HG02884 (cell line): ENCODE measurements around the gene HSD17B4.
A peak's percentile ranks its signal among the peaks of the same experiment; 100 is the strongest.
"Not testable (repeated sequence)": the region's sequence is repeated elsewhere in the genome, so short reads cannot be mapped to it uniquely, and the experiment has no call there.

ENCODE experiments used
- ATAC-seq: cut with Tn5 transposase; IDR thresholded peaks from one replicate; pipeline ENCODE4 v1.9.1; 2021; ENCODE audit warnings: mild to moderate bottlenecking, moderate library complexity; ENCODE audit not compliant: unreplicated experiment

Gene HSD17B4, protein sequence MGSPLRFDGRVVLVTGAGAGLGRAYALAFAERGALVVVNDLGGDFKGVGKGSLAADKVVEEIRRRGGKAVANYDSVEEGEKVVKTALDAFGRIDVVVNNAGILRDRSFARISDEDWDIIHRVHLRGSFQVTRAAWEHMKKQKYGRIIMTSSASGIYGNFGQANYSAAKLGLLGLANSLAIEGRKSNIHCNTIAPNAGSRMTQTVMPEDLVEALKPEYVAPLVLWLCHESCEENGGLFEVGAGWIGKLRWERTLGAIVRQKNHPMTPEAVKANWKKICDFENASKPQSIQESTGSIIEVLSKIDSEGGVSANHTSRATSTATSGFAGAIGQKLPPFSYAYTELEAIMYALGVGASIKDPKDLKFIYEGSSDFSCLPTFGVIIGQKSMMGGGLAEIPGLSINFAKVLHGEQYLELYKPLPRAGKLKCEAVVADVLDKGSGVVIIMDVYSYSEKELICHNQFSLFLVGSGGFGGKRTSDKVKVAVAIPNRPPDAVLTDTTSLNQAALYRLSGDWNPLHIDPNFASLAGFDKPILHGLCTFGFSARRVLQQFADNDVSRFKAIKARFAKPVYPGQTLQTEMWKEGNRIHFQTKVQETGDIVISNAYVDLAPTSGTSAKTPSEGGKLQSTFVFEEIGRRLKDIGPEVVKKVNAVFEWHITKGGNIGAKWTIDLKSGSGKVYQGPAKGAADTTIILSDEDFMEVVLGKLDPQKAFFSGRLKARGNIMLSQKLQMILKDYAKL

DNA sequence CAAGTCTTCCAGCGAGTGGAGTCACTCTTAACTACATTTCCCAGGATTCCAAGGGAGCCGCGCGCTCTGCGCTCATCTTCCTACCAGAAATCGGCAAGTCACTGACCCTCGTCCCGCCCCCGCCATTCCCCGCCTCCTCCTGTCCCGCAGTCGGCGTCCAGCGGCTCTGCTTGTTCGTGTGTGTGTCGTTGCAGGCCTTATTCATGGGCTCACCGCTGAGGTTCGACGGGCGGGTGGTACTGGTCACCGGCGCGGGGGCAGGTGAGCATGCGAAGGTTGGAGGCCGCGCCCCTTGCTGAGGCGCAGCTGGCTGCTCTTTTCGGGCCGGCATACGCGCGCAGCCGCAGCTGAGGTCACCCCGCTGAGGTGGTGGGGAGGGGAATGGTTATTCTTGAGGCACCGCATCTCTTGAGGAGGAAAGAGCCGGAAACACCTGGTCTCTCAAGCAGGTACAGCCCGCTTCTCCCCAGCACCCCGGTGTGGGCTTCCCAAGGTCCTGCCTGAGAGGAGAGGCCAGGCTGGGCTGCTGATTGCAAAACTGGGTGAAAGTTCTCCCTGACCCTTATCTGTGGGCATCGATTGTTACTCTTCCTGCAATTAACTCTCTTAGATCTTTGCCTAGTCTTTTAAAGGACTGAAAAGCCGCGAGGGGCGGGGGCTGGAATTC is at the start of gene HSD17B4:
TSS of gene HSD17B4 (plus strand) at position 125 of the 667 bp plus-strand sequence. CDS start at position 204, 79 bp downstream.
- ATAC-seq, result peak; percentile 96

DNA sequence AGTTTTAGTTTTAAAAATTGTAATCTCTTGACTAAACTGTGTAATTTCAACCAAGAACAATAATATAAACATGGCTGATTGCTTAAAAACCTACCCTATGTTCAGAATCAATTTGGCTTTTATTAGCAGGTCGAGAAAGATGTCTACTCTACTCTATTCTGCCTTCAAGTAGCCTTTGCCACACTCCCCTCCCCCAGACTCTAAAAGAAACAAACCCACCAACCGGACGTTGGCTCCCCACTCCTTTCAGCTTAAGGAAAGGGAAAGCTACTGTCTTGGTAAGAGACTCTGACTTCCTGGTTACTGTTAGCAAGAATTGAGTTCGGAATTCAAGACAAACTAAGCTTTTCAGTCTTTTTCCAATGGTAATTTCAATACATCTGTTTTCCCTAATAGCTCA is 49.7 kb upstream of the HSD17B4 start:
- no peak for ATAC-seq

DNA sequence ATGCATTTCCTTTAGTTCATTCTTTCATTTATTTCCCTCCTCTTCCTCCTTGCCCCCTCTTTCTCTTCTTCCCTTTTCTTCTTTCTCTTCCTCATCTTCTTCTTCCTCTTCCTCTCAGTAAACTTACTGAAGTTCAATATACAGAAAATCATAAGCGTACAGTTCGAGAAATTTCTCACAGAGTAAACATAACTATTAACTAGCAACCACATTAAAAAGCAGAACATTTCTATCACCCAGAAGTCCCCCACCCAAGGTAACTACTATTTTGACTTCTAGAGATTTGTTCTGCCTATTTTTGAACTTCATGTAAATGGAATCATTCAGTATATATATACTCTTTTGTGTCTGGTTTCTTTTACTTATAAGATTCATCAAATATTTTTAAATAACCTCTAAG is 48.3 kb upstream of the HSD17B4 start:
- ATAC-seq, result no peak

DNA sequence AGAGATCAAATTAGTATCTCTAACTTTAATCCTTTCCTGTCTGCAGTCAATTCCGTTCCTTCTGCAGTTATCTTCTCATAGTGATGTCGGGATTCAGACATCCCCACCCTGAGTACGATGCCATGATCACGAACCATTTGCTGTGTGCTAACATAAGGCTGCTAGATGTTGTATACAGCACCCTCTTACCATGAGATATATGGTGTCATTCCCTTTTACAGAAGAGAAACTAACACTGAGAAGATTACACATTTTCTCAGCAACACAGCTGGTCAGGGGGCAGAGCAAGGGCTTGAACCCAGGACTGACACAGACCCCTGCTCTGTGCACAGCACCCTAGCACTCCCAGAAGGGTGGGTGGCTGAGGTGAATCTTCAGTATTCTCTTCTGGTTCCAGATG is 46.9 kb upstream of the HSD17B4 start:
- ATAC-seq, result no peak

DNA sequence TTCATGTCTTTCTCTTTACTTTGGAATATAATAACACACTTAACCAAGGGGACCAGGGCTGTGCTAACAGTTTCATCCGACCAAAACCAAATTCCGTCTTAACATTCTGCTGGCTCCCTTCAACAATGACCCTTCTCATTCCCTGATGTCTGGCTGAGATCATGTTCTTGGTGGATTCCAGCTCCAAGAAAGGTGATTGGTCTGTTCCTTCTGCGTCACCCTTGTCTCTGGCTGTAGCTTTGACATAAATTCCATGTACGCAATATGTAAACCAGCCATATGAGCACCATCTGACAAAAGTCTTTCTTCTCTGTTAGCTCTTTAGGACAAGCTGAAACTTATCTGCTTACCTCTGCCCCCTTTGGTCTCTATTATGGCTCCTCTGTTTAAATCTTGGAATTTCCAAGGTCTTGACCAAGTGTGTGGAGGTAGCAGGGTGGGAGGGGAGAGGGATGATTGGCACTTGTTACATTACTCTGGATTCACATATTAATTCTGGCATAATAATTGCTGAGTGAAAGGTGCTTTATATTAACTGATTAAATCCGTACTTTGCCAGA is 45.7 kb upstream of the HSD17B4 start:
- ATAC-seq, result no peak

DNA sequence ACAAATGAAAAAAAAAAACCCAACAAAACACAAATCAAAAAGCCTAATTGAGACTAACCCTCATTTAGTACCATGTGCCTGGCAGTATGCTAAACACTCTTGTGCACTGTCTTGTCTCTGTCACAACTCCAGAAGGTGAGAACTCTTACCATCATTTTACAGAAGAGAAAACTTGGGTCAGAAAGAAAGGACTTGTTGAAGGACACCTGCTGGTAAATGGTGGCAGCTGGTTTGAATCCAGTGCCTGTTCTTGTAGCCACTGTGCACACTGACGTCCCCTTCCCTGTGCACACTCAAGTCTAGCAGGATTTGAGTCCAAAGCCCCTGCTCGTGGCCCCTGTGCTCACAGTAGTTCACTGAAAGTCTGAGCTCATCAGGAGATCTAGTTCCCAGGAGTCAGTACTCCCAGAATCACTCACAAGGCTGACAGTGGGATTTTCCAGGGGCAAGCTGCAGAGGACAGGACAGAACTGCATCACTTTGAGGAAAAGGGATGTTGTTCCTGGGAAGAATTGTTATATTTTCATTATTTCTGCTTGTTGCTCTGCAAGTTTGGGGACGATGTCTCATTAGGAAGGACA is 43.0 kb upstream of the HSD17B4 start:
- peak; percentile 39 for ATAC-seq

DNA sequence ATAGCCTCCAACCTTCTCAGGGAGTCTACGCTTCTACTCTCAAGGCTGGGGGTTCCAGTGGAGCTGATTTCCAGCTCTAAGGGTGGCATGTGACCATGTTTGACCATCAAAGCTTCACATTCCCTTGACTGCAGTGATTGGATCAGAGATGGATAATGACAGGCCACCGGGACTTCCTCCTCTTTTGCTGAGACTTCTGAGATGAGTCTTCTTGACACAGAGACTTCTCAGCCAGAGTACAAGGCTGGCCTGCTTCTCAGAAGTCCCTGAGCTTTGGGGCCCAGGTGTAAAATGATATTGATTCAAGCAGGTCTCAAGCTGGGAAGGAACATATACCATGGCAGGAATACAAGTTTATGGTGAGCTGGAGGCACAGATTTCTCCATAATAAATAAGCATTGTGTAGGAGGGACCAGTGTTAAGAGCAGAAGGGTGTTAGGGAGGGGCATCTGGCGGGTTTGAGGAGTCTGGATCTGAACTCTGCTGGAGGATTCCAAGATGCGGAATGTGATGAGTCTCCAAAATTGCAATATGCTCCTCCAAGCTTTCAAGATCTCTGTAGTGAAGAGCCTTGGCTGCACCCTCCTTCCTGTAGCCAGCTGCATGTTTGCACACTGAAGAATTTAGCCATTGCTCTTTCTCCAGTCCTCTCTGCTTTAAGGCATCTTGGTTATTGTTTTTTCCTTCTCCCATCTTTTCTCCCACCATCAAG is 41.7 kb upstream of the HSD17B4 start:
- peak; percentile 56 for ATAC-seq

DNA sequence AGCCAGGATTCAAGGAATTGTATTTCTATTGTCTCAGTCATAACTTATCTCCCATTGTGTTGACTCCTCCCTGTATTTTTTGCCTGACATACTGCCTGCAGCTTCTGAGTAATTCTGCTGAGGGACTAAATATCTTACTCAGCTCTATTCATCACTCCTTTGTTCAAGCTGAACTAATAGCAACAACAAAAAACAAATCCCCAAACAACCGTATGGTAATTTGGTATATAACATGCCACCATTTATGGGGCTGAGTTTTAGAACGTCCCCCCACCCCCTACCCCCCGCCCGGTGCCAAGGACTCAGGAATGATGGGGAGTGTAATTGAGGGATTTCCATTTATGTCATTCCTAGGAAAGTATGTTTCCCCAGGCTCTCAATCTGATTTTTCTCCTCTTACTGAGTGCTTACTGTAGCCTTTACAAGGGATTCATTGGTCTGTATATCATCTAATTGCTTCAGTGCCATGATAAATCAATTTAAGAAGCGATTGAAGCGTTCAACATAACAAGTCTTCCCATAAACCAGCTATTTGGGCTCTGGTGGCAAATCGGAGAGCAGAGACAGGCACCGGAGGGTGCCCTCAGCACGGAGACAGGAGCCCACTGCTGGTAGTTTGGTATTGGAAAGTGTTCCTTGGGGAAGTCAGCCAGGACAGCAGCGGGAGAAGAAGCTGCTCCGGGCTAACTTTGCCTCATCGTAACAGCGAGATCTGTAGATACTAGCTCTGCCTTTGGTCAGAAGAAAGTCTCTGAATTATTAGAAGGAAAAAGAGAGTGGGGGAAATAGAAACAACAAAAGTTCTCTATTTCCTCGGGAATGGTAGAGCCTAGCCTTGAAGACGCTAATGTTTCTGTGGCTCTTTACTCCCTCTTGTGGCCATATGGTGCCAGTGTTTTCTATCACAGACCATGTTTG is 40.7 kb upstream of the HSD17B4 start:
- peak; percentile 56 for ATAC-seq

DNA sequence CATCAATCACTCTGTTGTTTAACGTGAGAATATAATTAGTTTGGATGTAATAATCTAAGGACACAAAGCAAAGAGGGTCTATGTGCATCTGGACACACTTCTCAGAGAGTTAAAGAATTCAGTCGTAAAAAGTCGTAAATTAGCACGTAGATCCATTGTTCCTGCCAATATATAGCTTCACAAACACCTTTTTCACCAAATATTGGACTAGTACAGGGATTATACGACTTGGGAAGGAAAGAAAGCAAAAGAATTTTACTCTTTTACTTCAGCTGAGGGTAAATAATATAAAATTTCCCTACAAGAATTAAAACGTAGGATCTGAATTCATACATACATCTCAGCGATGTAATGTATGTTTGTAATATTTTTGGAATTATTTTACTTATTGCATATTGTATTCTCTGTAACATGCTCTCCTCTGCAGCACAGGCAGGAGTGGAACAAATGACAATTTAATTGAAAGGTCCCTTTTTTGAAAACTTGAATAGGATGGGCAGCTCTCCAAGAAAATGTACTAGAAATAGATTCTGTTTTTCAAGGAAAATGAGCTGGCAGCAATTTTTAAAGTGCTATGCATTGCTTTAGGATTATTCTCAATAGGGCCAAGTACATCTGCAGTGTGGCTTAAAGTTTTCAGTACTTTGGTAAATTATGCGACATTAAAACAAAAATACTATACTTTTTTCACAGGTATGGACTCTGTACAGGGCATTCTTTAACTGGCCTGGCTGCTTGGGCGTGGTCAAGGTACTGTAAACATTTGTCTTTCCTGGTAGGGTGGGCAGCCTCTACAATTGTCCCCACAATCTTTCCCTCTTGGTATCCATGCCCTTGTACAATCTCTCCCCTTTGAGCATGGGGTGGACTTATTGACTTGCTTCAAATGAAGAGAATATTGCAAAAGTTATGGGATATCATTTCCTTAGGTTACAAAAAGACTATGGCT is 39.7 kb upstream of the HSD17B4 start:
- ATAC-seq, result no peak

DNA sequence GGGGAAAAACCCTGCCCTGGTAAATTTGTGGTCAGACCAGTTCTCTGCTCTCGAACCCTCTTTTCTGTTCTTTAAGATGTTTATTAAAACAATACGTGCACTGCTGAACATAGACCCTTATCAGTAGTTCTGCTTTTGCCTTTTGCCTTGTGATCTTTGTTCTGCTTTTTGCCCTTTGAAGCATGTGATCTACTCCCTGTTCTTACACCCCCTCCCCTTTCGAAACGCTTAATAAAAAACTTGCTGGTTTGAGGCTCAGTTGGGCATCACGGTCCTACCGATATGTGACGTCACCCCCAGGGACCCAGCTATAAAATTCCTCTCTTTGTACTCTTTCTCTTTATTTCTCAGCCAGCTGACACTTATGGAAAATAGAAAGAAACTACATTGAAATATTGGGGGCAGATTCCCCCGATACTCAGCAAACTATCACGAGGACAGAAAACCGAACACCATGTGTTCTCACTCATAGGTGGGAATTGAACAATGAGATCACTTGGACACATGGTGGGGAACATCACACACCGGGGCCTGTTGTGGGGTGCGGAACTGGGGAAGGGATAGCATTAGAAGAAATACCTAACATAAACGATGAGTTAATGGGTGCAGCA is 38.1 kb upstream of the HSD17B4 start:
- ATAC-seq, result not testable (repeated sequence)

DNA sequence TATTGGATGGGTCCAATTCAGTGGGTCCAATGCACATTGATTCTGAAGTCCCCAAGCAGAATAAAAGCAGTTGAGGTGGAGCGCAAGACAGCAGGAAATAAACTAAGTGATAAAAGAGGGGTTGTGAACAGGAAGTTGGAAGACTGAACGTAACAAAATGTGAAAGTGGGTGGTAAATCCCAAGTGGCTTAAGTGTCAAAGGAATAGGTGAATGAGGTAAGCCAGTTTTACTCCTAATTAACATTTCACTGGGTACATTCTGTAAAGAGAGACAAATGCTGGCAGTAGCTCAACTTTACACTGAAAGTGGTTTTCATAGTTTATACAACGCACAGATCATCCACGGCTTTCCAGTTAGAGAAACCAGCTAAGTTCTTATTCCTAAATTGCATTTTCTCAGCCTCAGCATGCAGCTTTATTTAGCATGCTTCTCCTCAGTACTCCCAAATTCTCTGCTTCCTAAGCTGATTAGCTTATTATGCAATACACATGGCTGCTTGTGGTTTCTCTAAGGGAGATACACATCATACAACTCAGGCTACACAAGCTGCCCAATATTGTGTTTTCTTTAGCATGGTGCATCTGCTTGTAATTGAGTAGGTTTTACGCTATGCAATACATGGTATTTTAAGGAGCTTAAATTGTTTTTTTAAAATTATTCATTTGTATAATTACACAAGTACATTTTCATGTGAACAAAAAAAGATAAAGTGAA is 34.2 kb upstream of the HSD17B4 start:
- ATAC-seq, result no peak

DNA sequence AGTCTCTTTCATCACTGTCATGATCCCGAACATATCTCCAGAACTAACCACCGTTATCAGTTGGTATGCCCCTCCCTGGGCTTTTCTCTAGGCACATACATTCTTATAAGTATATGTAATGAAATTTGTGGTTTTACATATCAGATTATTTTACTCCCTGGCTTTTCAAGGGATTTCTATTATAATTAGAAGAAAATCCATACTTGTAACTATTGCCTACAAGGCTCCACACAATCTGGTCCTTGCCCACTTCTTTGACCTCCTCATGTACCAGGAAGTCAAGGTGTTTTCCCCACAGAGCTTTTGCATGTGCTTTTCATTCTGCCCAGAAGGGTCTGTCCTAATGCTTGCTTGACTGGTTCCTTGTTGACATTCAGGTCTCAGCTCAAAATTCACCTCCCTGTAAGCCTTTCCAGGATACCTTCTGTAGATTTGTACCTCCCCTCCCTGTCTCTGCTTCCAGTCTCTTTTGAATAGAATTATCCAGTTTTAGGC is 33.6 kb upstream of the HSD17B4 start:
- peak; percentile 68 for ATAC-seq

DNA sequence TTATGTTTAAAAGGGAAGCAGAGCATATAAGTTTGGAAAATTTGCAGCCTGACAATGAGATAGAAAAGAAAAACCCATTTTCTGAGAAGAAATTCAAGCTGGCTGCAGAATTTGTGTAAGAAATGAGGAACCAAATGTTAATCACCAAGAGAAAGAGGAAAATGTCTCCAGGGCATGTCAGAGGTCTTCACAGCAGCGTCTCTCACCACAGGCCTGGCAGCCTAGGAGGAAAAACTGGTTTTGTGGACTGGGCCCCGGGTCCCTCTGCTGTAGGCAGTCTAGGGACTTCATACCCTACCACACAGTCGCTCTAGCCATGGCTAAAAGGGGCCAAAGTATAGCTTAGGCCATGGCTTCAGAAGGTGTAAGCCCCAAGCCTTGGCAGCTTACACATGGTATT is 32.1 kb upstream of the HSD17B4 start:
- no peak for ATAC-seq

DNA sequence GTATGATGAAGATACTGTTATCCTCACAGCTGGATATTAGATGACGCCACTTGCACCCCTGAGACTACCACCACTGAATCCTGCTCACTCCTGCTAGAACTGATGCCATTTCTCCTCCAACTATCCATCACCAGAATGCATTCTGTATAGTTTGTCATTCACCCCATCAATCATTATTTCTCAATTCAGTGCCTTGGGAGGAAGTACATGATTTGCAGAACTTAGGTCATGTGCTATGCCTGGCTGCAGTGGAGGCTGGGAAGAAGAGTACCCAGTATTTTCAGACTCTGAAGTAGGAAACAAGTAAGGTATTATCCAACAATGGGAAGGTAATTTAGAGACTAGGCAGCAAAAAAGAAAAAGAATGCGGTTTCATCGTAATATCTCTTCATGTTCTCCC is 26.2 kb upstream of the HSD17B4 start:
- no peak for ATAC-seq

DNA sequence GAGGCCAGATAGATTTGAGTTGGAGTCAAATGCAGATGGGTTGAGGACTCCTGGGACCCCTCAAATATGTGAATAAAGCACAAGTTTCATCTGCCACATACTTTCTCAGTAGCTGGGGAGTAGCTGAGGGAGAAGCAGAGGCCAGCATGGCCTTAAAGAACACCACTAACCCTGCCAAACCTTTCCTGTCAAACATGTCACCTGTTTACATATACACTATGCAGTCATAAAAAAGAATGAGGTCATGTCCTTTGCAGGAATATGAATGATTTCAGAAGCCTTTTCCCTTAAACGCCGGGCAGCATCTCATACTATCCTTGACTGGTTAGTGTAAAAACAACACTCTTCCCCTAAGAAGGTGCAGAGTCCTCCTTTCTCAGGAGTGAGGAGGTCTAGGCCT is 25.2 kb upstream of the HSD17B4 start:
- ATAC-seq, result no peak

DNA sequence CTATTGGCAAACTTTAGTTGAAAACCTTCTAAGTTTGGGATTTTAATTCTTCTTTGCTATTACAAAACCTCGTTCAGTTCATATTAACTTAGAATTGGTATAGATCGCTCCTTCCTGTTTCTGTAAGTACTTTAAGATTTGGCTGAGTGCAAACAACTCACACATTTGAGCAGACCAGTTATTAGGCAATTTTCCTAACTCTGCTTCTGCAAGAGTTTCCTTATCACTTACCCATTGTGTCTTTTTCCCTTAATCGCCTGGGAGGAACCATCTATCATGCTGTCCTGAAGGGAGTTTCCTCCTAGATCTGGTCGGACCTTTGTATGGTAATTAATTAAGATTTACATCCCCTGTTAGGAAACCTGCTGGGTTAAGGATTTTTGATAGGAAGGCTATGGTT is 24.7 kb upstream of the HSD17B4 start:
- ATAC-seq, result not testable (repeated sequence)

DNA sequence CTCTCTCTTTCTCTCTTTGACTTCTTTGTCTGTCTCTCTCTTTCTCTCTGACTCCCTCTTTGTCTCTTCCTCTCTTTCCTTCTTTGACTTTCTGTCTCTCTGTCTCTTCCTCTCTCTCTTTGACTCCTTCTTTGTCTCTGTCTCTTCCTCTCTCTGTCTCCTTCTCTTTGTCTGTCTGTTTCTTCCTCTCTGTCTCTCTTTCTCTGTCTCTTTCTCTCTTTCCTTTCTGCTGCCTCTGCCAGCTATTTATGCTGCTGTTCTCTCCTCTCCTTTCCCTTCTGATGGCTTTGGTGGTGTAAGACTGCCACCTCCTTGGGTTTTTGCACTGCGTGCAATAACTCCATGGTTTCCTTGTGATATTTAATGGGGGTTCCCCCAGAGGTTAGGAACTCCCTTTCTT is 24.1 kb upstream of the HSD17B4 start:
- not testable (repeated sequence) for ATAC-seq
